Activated CD4-positive, CD25-positive, alpha-beta regulatory T cell treated with anti-CD3 and anti-CD28 coated beads, Interleukin-2, amount 50 U/mL, for 24 hours (primary cell): ENCODE results near the gene TRAF4.
"Not testable (repeated sequence)": the region's sequence is repeated elsewhere in the genome, so short reads cannot be mapped to it uniquely, and the experiment has no call there.

Experiments used
- ATAC-seq, 2 donors: fragments of 150-1000 bp; cut with Tn5 transposase; one replicate each; pipeline ENCODE4 v1.10.0; 2021; ENCODE audit warnings: mild to moderate bottlenecking in 1 of 2, moderate library complexity in 1 of 2

The TRAF4 gene

GRCh38 chr17:28734712-28735241 is 9.0 kb upstream of the TRAF4 start:
- no peak for ATAC-seq

GRCh38 chr17:28735242-28735722 is 8.5 kb upstream of the TRAF4 start:
- no peak for ATAC-seq

GRCh38 chr17:28735913-28736769 is 7.7 kb upstream of the TRAF4 start:
- ATAC-seq = not testable (repeated sequence)

- ATAC-seq = no peak
Measured at GRCh38 chr17:28737316-28737715, 6.5 kb upstream of the TRAF4 start.

GRCh38 chr17:28737770-28738679 is 5.8 kb upstream of the TRAF4 start:
- ATAC-seq = peak in 1 of 2 donors; percentile 14

- peak; percentile 60 to 66 for ATAC-seq
Measured at GRCh38 chr17:28738680-28739384, 5.0 kb upstream of the TRAF4 start.

GRCh38 chr17:28740406-28741357 is 3.1 kb upstream of the TRAF4 start:
- ATAC-seq = no peak

GRCh38 chr17:28741358-28742349 is 2.2 kb upstream of the TRAF4 start:
- no peak for ATAC-seq

- ATAC-seq = peak; percentile 27 to 28
Measured at GRCh38 chr17:28744104-28744971, 527 bp downstream of the TRAF4 start.

GRCh38 chr17:28744972-28745785 is 1.4 kb downstream of the TRAF4 start:
- ATAC-seq = no peak

- ATAC-seq = no peak
Measured at GRCh38 chr17:28745786-28746411, 2.1 kb downstream of the TRAF4 start.

- no peak for ATAC-seq
Measured at GRCh38 chr17:28746611-28747050, 2.8 kb downstream of the TRAF4 start.

GRCh38 chr17:28747051-28747691 is 3.4 kb downstream of the TRAF4 start:
- no peak for ATAC-seq

- no peak for ATAC-seq
Measured at GRCh38 chr17:28747801-28748750, 4.3 kb downstream of the TRAF4 start.

GRCh38 chr17:28748852-28749515 is 5.2 kb downstream of the TRAF4 start:
- ATAC-seq = no peak
